Adrenal gland (tissue), 12 donors: ENCODE results near the gene SSBP3. TPM values are rescaled to one million over a fixed set of nuclear protein-coding genes. Genes with fewer than 3 reads are reported as not detected.

Experiments used
- DNase-seq, 7 donors: peaks; one replicate each; pipeline ENCODE4 v3.0.0-alpha.2; 2019 to 2020
- H3K27ac ChIP-seq, 5 donors: fragments of 200-600 bp; sonication (generic) in 4 of 5; 1 replicate in 3 of 5; 2 replicates in 2 of 5; pipeline versions ENCODE4 v1.5.1 to v1.8.0; 2016 to 2020; ENCODE audit warnings: mild to moderate bottlenecking in 1 of 5
- H3K27me3 ChIP-seq: fragments of 200-600 bp; 2 replicates; pipeline ENCODE4 v1.8.0; 2021
- H3K36me3 ChIP-seq, 2 donors: fragments of 200-600 bp; replicated peaks in 1 of 2; 1 replicate in 1 of 2; 2 replicates in 1 of 2; pipeline versions ENCODE4 v1.5.1 to v1.8.0; 2018 to 2022
- H3K4me1 ChIP-seq, 2 donors: fragments of 200-600 bp; replicated peaks in 1 of 2; 1 replicate in 1 of 2; 2 replicates in 1 of 2; pipeline versions ENCODE4 v1.5.1 to v1.8.0; 2018 to 2021
- H3K4me3 ChIP-seq, 4 donors: fragments of 200-600 bp; sonication (generic) in 3 of 4; one replicate each; pipeline ENCODE4 v1.5.1; 2016 to 2018
- H3K9me3 ChIP-seq, 3 donors: fragments of 200-600 bp; sonication (generic) in 1 of 3; replicated peaks in 1 of 3; 1 replicate in 2 of 3; 2 replicates in 1 of 3; pipeline versions ENCODE4 v1.5.1 to v1.8.0; 2016 to 2021
- POLR2A ChIP-seq, 2 donors: fragments of 450-650 bp; IDR thresholded peaks; one replicate each; pipeline ENCODE4 v1.6.1; 2017; ENCODE audit warnings: antibody characterized with exemption in 2 of 2, mild to moderate bottlenecking in 2 of 2, moderate library complexity in 1 of 2
- WGBS, 4 donors: extraction: QIAGEN DNeasy Blood & Tissue Kit in 2 of 4; methylation state at CpG; one replicate each; pipeline versions ENCODE4 v1.1.5 to v1.1.7; 2013 to 2017; 5-methylcytosine and 5-hydroxymethylcytosine counted together
- intact Hi-C, 2 donors: fragments of 100-400 bp; cut with DNase I; formaldehyde crosslinking; loops; one replicate each; pipeline versions ENCODE4 v1.14.1 to v1.15.0; 2022 to 2023
- polyA plus RNA-seq, 3 donors: library from polyadenylated mRNA; stranded (reverse); fragments of 200-250 nt in 2 of 3; fragments of 350-450 nt in 1 of 3; fragmentation: Illumina TruSeq in 1 of 3; extraction: RNeasy Lipid Tissue Mini Kit (QIAGEN cat#74804) in 1 of 3; gene quantifications; one replicate each; pipeline ENCODE4 v1.2.3, GENCODE V29; 2013 to 2014
- total RNA-seq, 9 donors: library from RNA; depleted of rRNA in 4 of 9; stranded (reverse); fragments of >200 nt in 4 of 9; fragments of 120-200 nt in 1 of 9; fragmentation: NEBNext Ultra II Directional in 1 of 9; extraction: Animal tissue kit (Norgen Biotek cat#: 25700) in 1 of 9; gene quantifications; one replicate each; pipeline versions ENCODE4 v1.1.0 to v1.2.4, GENCODE V29; 2013 to 2023
- TF ChIP-seq, protein P1 (sequence below), 6 experiments: fragments of 450-650 bp in 4 of 6; fragments of 200-600 bp in 2 of 6; sonication (generic) in 1 of 6; IDR thresholded peaks; 1 replicate in 5 of 6; 2 replicates in 1 of 6; pipeline versions ENCODE4 v1.5.1 to v1.8.0; 2016 to 2021; ENCODE audit warnings: antibody characterized with exemption in 6 of 6, mild to moderate bottlenecking in 2 of 6, moderate library complexity in 1 of 6
- donor health status: healthy with polysubstance abuse.
- donor health status: Bipolar disorder and iron deficiency.
- donor health status: DM: yes; HTN: yes; CAD: no.
- donor health status: DM: no; HTN: no; CAD: no.
- donor health status: DM: no; HTN: no; CAD: no.
- donor health status: DM: yes; HTN: yes; CAD: no.

The SSBP3 gene
- total and polyA plus RNA-seq, 12 donors, result 15.3 to 150 (median 66.0) TPM

DNA sequence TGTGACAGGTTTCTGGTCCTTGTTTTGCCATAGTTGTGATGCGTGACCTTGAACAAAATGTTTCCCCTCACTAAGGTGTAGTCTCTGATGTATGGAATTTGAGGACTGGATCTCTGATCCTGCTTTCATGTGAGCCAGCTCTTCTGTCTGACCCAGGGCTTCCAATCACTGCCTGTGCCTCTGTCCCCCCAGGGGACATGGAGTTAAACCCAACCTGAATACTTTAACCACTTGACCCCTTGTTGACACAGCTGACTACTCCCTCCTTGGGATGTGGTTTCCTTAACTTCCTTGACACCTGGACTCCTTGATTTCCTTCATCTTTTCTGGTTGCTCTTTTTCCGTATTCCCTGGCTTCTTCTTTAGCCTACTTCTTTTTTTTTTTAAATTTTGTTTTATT, 36.0 kb upstream of the SSBP3 start:
- TF ChIP-seq, protein P1, sequence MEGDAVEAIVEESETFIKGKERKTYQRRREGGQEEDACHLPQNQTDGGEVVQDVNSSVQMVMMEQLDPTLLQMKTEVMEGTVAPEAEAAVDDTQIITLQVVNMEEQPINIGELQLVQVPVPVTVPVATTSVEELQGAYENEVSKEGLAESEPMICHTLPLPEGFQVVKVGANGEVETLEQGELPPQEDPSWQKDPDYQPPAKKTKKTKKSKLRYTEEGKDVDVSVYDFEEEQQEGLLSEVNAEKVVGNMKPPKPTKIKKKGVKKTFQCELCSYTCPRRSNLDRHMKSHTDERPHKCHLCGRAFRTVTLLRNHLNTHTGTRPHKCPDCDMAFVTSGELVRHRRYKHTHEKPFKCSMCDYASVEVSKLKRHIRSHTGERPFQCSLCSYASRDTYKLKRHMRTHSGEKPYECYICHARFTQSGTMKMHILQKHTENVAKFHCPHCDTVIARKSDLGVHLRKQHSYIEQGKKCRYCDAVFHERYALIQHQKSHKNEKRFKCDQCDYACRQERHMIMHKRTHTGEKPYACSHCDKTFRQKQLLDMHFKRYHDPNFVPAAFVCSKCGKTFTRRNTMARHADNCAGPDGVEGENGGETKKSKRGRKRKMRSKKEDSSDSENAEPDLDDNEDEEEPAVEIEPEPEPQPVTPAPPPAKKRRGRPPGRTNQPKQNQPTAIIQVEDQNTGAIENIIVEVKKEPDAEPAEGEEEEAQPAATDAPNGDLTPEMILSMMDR (IDR thresholded peaks at IDR 0.05), result no peak
- TF ChIP-seq POLR2A (IDR thresholded peaks at IDR 0.05), result no peak
- Histone ChIP-seq H3K4me3 (no peak overlapping the region), H3K27me3 (no peaks in the 10 kb centered on the region), H3K27ac (no peak overlapping the region), H3K9me3 (no peaks in the 10 kb centered on the region), H3K4me1 (no peaks in the 10 kb centered on the region), H3K36me3 (no peaks in the 10 kb centered on the region)
- intact Hi-C loops, result no loop called here
- WGBS, 4 donors, result 78 to 85% (median 83%) methylated on average over 2 of the region's 2 CpGs
- no peak for DNase-seq

DNA sequence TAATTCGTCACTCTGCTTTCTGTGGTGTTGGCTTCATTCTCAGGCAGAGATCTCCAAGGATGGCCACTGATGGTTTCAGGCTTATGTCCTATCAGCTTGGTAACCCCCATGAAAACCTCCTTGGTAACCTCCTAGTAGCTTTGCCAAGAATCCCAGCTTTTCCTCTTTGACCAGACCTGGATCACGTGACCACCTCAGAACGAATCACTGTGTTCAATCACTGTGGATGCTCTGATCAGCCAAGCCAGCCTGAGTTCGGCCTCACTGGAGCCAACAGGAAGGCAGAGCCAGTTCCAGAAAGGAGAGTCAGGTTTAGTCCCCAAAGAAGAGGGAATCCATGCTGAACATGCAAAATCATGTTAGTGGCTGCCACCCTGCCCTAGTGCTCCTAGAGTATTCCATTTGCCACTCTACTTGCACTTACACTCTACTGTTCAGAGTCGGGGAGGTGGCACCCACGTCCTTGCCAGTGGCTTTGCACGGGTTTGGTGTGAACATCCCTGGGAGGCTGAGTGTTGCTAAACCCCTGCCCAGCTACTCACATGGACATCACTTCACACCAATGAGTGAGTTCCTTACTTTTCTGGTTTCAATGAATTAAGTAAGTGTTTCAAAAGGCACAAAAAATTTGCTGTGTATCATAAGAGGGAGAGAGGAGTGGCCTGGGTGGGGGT, 33.5 kb upstream of the SSBP3 start:
- no peak for DNase-seq
- Histone ChIP-seq H3K36me3 (no peaks in the 10 kb centered on the region), H3K9me3 (no peaks in the 10 kb centered on the region), H3K27ac (no peak overlapping the region), H3K27me3 (no peaks in the 10 kb centered on the region), H3K4me3 (no peak overlapping the region), H3K4me1 (no peaks in the 10 kb centered on the region)
- intact Hi-C loops, result no loop called here
- TF ChIP-seq, protein P1 (IDR thresholded peaks at IDR 0.05), result no peak
- no peak for TF ChIP-seq POLR2A (IDR thresholded peaks at IDR 0.05)
- WGBS, 4 donors, result 69 to 85% (median 78%) methylated on average over 5 to 7 of the region's 7 CpGs

DNA sequence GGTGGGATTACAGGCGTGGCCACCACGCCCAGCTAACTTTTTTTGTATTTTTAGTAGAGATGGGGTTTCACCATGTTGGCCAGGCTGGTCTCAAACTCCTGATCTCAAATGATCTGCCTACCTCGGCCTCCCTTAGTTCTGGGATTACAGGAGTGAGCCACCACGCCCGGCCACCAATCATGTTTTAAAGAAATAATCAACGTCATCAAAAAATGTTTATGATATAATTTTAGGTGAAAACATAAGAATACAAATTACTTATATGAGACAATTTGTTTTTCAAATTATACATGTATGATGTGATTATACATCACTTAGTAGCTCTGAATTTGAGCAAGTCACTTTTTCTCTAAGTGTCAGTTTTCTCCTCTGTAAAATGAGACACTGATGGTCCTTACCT, 31.6 kb upstream of the SSBP3 start:
- no peaks in the 10 kb centered on the region for H3K4me1 ChIP-seq
- DNase-seq, result no peak

DNA sequence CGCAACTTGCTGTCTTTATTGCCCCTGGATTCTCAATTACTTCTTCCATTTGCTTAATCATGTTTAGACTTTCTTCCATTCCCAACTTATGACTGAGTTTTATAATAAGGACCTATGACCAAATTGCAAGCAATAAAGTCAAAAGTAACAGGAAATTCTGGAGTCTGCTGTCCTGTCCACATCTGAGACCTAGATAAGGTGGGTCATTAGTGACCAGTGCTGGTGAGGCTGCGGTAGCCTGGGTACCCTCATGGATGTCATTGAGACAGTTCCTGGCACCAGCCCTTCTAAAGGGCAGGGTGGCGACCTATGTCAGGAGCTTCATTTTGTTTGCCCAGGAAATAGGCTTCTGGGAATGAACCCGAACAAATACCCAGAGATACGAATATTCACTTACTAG, 30.6 kb upstream of the SSBP3 start:
- 75 to 83% (median 78%) methylated on average over 4 to 5 of the region's 5 CpGs for WGBS, 4 donors
- no peaks in the 10 kb centered on the region for H3K4me1 ChIP-seq
- no peaks in the 10 kb centered on the region for H3K36me3 ChIP-seq
- TF ChIP-seq, protein P1 (IDR thresholded peaks at IDR 0.05), result no peak
- no peak for TF ChIP-seq POLR2A (IDR thresholded peaks at IDR 0.05)
- H3K4me3 ChIP-seq, result no peak overlapping the region
- DNase-seq, result no peak
- no peaks in the 10 kb centered on the region for H3K9me3 ChIP-seq
- H3K27me3 ChIP-seq, result no peaks in the 10 kb centered on the region
- intact Hi-C loops, result no loop called here
- no peak overlapping the region for H3K27ac ChIP-seq

More for the DNA sequence above, 31.6 kb upstream of the SSBP3 start:
- TF ChIP-seq POLR2A (IDR thresholded peaks at IDR 0.05), result no peak
- TF ChIP-seq, protein P1 (IDR thresholded peaks at IDR 0.05), result no peak
- Histone ChIP-seq H3K36me3 (no peaks in the 10 kb centered on the region), H3K27ac (no peak overlapping the region), H3K27me3 (no peaks in the 10 kb centered on the region), H3K4me3 (no peak overlapping the region), H3K9me3 (no peaks in the 10 kb centered on the region)
- intact Hi-C loops, result no loop called here
- WGBS, 4 donors, result 81 to 90% (median 86%) methylated on average over 6 of the region's 6 CpGs
